PFSK-1 (cell line): Measurements from ENCODE around the gene TNMD.

ENCODE experiments used
- REST ChIP-seq, 2 experiments: IDR thresholded peaks; 2 replicates each; pipeline versions ENCODE4 v1.6.1 to v1.8.0; 2011 to 2012; ENCODE audit warnings: low read depth in 2 of 2, low read length in 2 of 2, control low read depth in 1 of 2, inconsistent platforms in 1 of 2, mild to moderate bottlenecking in 1 of 2, moderate library complexity in 1 of 2; ENCODE audit not compliant: insufficient read depth in 1 of 2
- SIN3A ChIP-seq: IDR thresholded peaks from 2 replicates; pipeline ENCODE4 v1.6.1; 2012; ENCODE audit warnings: mild to moderate bottlenecking, low read length, moderate library complexity, borderline replicate concordance; ENCODE audit not compliant: insufficient read depth

- TF ChIP-seq SIN3A (no peak), REST (IDR thresholded peaks at IDR 0.05; ENCODE audit: insufficient read depth in 1 of 2, low read depth in 2 of 2, low read length in 2 of 2) (no peak)
Measured at GRCh38 chrX:100591256-100592051, 6.7 kb downstream of the TNMD start.
